ENCODE results near the gene MLNR.

The MLNR gene

GRCh38 chr13:49225223-49226042 is 5.3 kb downstream of the MLNR start:
- TF ChIP-seq CTCF (conservative IDR thresholded peaks at IDR 0.05; ENCODE audit: low read length) = no peak
- no peak for DNase-seq (ENCODE audit: low read depth)
- no peak overlapping the region for H3K4me3 ChIP-seq (ENCODE audit: low read length)

- TF ChIP-seq CTCF (conservative IDR thresholded peaks at IDR 0.05; ENCODE audit: low read length) = no peak
- no peak overlapping the region for H3K4me3 ChIP-seq (ENCODE audit: low read length)
- DNase-seq (ENCODE audit: low read depth) = no peak
Measured at GRCh38 chr13:49226613-49227012, 6.5 kb downstream of the MLNR start.

GRCh38 chr13:49234741-49235140 is 14.6 kb downstream of the MLNR start:
- no peak overlapping the region for H3K4me3 ChIP-seq (ENCODE audit: low read length)
- DNase-seq (ENCODE audit: low read depth) = no peak
- TF ChIP-seq CTCF (conservative IDR thresholded peaks at IDR 0.05; ENCODE audit: low read length) = no peak

GRCh38 chr13:49235856-49236431 is 15.8 kb downstream of the MLNR start:
- DNase-seq (ENCODE audit: low read depth) = no peak
- TF ChIP-seq CTCF (conservative IDR thresholded peaks at IDR 0.05; ENCODE audit: low read length) = no peak
- no peak overlapping the region for H3K4me3 ChIP-seq (ENCODE audit: low read length)

GRCh38 chr13:49238621-49239020 is 18.5 kb downstream of the MLNR start:
- no peak overlapping the region for H3K4me3 ChIP-seq (ENCODE audit: low read length)
- DNase-seq (ENCODE audit: low read depth) = no peak
- TF ChIP-seq CTCF (conservative IDR thresholded peaks at IDR 0.05; ENCODE audit: low read length) = no peak

GRCh38 chr13:49240017-49240416 is 19.9 kb downstream of the MLNR start:
- no peak for DNase-seq (ENCODE audit: low read depth)
- TF ChIP-seq CTCF (conservative IDR thresholded peaks at IDR 0.05; ENCODE audit: low read length) = peak; percentile 59
- no peak overlapping the region for H3K4me3 ChIP-seq (ENCODE audit: low read length)

GRCh38 chr13:49241296-49241695 is 21.2 kb downstream of the MLNR start:
- DNase-seq (ENCODE audit: low read depth) = no peak
- TF ChIP-seq CTCF (conservative IDR thresholded peaks at IDR 0.05; ENCODE audit: low read length) = no peak

More at GRCh38 chr13:49241296-49241695, 21.2 kb downstream of the MLNR start:
- H3K4me3 ChIP-seq (ENCODE audit: low read length) = no peak overlapping the region
